Measurements from ENCODE around the gene ZC3H10.

Gene ZC3H10

GRCh38 chr12:56134897-56135296 is 16.8 kb downstream of the ZC3H10 start:
- TF ChIP-seq CTCF (IDR thresholded peaks at IDR 0.05; ENCODE audit: low read depth, low read length): no peak
- no peak overlapping the region for H3K4me3 ChIP-seq (replicated peaks in 1 of 2; ENCODE audit: low read depth in 2 of 2, low read length in 2 of 2)
- no peak for DNase-seq (ENCODE audit: low read depth in 2 of 2)

GRCh38 chr12:56137853-56138571 is 19.9 kb downstream of the ZC3H10 start:
- no peak for DNase-seq (ENCODE audit: low read depth in 2 of 2)
- no peak for TF ChIP-seq CTCF (IDR thresholded peaks at IDR 0.05; ENCODE audit: low read depth, low read length)
- no peak overlapping the region for H3K4me3 ChIP-seq (replicated peaks in 1 of 2; ENCODE audit: low read depth in 2 of 2, low read length in 2 of 2)

- DNase-seq (ENCODE audit: low read depth in 2 of 2): no peak
- no peak for TF ChIP-seq CTCF (IDR thresholded peaks at IDR 0.05; ENCODE audit: low read depth, low read length)
- H3K4me3 ChIP-seq (replicated peaks in 1 of 2; ENCODE audit: low read depth in 2 of 2, low read length in 2 of 2): no peak overlapping the region
Observed at GRCh38 chr12:56141946-56142784, 24.1 kb downstream of the ZC3H10 start.

- TF ChIP-seq CTCF (IDR thresholded peaks at IDR 0.05; ENCODE audit: low read depth, low read length): no peak
- no peak overlapping the region for H3K4me3 ChIP-seq (replicated peaks in 1 of 2; ENCODE audit: low read depth in 2 of 2, low read length in 2 of 2)
- DNase-seq (ENCODE audit: low read depth in 2 of 2): peak in 1 of 2 donors; percentile 35
Observed at GRCh38 chr12:56143217-56143616, 25.2 kb downstream of the ZC3H10 start.

GRCh38 chr12:56143870-56144269 is 25.8 kb downstream of the ZC3H10 start:
- DNase-seq (ENCODE audit: low read depth in 2 of 2): no peak
- no peak for TF ChIP-seq CTCF (IDR thresholded peaks at IDR 0.05; ENCODE audit: low read depth, low read length)
- H3K4me3 ChIP-seq (replicated peaks in 1 of 2; ENCODE audit: low read depth in 2 of 2, low read length in 2 of 2): no peak overlapping the region

GRCh38 chr12:56145217-56145616 is 27.2 kb downstream of the ZC3H10 start:
- DNase-seq (ENCODE audit: low read depth in 2 of 2): no peak
- no peak overlapping the region for H3K4me3 ChIP-seq (replicated peaks in 1 of 2; ENCODE audit: low read depth in 2 of 2, low read length in 2 of 2)
- TF ChIP-seq CTCF (IDR thresholded peaks at IDR 0.05; ENCODE audit: low read depth, low read length): no peak

Data from cardiac fibroblast (primary cell).